T-helper 2 cell treated with Interferon-gamma antibody and Interleukin-4, amounts not matched to agents 100 ng/mL and 5 ng/mL, for 36 hours (primary cell): ENCODE data around the gene MARCHF5. TPM values are rescaled to one million over a fixed set of nuclear protein-coding genes. Genes with fewer than 3 reads are reported as not detected.

Experiments
- intact Hi-C: fragments of 100-400 bp; cut with micrococcal nuclease; formaldehyde crosslinking; loops from one replicate; pipeline ENCODE4 v1.15.1; 2023
- total RNA-seq: library from RNA; stranded (reverse); gene quantifications from 2 replicates; pipeline ENCODE4 v1.2.3, GENCODE V29; 2022

MARCHF5 gene
- 21.8 and 23.1 TPM in 2 replicates for total RNA-seq

GRCh38 chr10:92290837-92291615 is at the start of gene MARCHF5, which contains the start of gene CPEB3:
Gene MARCHF5 (plus strand): TSS chr10:92291167. CDS start chr10:92291495, 328 bp downstream.
Gene CPEB3 (minus strand): TSS chr10:92291078. CDS start chr10:92240350, 50,728 bp downstream.
- intact Hi-C loops = loop anchor here (1.0 to 10.0 kb wide), 12 partner anchors 51 to 1066 kb away; partner anchors contain the start of genes BTAF1, EXOC6, HECTD2 and IDE

- intact Hi-C loops = no loop called here
These were observed 49.5 kb upstream of the MARCHF5 start for GRCh38 chr10:92241501-92241900.

- intact Hi-C loops = no loop called here
These were observed 48.6 kb upstream of the MARCHF5 start for GRCh38 chr10:92242380-92242779.

- intact Hi-C loops = no loop called here
These were observed 47.9 kb upstream of the MARCHF5 start for GRCh38 chr10:92242910-92243671.

- intact Hi-C loops = no loop called here
These were observed 46.2 kb upstream of the MARCHF5 start for GRCh38 chr10:92244796-92245195.

- intact Hi-C loops = no loop called here
These were observed 42.4 kb upstream of the MARCHF5 start for GRCh38 chr10:92248566-92248965.

GRCh38 chr10:92263396-92263795 is 27.6 kb upstream of the MARCHF5 start:
- intact Hi-C loops = no loop called here

GRCh38 chr10:92264249-92264648 is 26.7 kb upstream of the MARCHF5 start:
- intact Hi-C loops = no loop called here

GRCh38 chr10:92265687-92266258 is 25.2 kb upstream of the MARCHF5 start:
- intact Hi-C loops = no loop called here

- intact Hi-C loops = no loop called here
These were observed 23.6 kb upstream of the MARCHF5 start for GRCh38 chr10:92267343-92267742.

- intact Hi-C loops = no loop called here
These were observed 22.2 kb upstream of the MARCHF5 start for GRCh38 chr10:92268748-92269147.

- intact Hi-C loops = no loop called here
These were observed 16.9 kb upstream of the MARCHF5 start for GRCh38 chr10:92274071-92274470.

GRCh38 chr10:92278996-92279696 is 11.8 kb upstream of the MARCHF5 start:
- intact Hi-C loops = no loop called here

- intact Hi-C loops = no loop called here
These were observed 6.8 kb upstream of the MARCHF5 start for GRCh38 chr10:92284112-92284704.

- intact Hi-C loops = loop anchor here (2.0 to 10.0 kb wide), 8 partner anchors 79 to 1065 kb away; partner anchors contain the start of genes EXOC6, HECTD2, KIF11 and PCGF5
These were observed 711 bp upstream of the MARCHF5 start for GRCh38 chr10:92290076-92290836.

- intact Hi-C loops = loop anchor here (1.0 to 10.0 kb wide), 12 partner anchors 51 to 1067 kb away; partner anchors contain the start of genes BTAF1, EXOC6, HECTD2 and IDE
These were observed 574 bp downstream of the MARCHF5 start for GRCh38 chr10:92291616-92291865.

- intact Hi-C loops = loop anchor here (1.0 to 10.0 kb wide), 13 partner anchors 52 to 1067 kb away; partner anchors contain the start of genes BTAF1, EXOC6, HECTD2 and IDE
These were observed 1.2 kb downstream of the MARCHF5 start for GRCh38 chr10:92291921-92292845.

- intact Hi-C loops = loop anchor here (10.0 kb wide), 2 partner anchors 546 to 1074 kb away; partner anchors contain the start of genes EXOC6 and PCGF5
These were observed 7.5 kb downstream of the MARCHF5 start for GRCh38 chr10:92298487-92298886.

- intact Hi-C loops = no loop called here
These were observed 12.1 kb downstream of the MARCHF5 start for GRCh38 chr10:92303096-92303495.
